GM13976 (cell line): ENCODE measurements around the gene FANCE.
A peak's percentile ranks its signal among the peaks of the same experiment; 100 is the strongest.

ENCODE experiments used
- DNase-seq: peaks from one replicate; pipeline ENCODE4 v3.0.0; 2012; ENCODE audit warnings: low spot score
- in situ Hi-C: fragments of 300-500 bp; cut with MboI; formaldehyde crosslinking; loops from one replicate; pipeline ENCODE4 v1.12.0; 2022; ENCODE audit warnings: low sequenced_read_pairs, mixed read lengths, inconsistent platforms; ENCODE audit not compliant: unreplicated experiment
- TF ChIP-seq, protein P1 (sequence below): IDR thresholded peaks from 2 replicates; pipeline ENCODE4 v1.5.1; 2012; ENCODE audit warnings: borderline replicate concordance, mild to moderate bottlenecking; ENCODE audit not compliant: insufficient read depth; ENCODE audit errors: extremely low read depth, missing control alignments, control extremely low read depth

The FANCE gene

DNA sequence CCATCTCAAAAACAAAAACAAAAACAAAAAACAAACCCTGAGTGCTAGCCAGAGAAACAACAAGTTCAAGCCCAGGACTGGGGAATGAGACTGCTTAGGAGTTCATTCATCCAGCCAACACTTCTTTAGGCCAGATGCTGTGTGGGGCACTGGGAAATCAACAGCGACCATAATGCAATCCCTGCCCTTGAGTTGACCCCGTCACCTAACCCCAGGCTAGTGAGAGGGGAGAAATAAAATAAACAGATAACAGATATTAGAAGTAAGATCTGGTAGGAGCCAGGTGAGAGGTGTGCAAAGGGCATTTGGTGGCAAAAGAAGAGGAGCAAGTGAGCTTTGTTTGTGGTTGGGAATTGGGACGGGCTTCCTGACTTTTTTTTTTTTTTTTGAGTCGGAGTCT, 11.2 kb downstream of the FANCE start:
- DNase-seq = no peak
- in situ Hi-C loops = no loop called here
- TF ChIP-seq, protein P1, sequence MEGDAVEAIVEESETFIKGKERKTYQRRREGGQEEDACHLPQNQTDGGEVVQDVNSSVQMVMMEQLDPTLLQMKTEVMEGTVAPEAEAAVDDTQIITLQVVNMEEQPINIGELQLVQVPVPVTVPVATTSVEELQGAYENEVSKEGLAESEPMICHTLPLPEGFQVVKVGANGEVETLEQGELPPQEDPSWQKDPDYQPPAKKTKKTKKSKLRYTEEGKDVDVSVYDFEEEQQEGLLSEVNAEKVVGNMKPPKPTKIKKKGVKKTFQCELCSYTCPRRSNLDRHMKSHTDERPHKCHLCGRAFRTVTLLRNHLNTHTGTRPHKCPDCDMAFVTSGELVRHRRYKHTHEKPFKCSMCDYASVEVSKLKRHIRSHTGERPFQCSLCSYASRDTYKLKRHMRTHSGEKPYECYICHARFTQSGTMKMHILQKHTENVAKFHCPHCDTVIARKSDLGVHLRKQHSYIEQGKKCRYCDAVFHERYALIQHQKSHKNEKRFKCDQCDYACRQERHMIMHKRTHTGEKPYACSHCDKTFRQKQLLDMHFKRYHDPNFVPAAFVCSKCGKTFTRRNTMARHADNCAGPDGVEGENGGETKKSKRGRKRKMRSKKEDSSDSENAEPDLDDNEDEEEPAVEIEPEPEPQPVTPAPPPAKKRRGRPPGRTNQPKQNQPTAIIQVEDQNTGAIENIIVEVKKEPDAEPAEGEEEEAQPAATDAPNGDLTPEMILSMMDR = no peak

DNA sequence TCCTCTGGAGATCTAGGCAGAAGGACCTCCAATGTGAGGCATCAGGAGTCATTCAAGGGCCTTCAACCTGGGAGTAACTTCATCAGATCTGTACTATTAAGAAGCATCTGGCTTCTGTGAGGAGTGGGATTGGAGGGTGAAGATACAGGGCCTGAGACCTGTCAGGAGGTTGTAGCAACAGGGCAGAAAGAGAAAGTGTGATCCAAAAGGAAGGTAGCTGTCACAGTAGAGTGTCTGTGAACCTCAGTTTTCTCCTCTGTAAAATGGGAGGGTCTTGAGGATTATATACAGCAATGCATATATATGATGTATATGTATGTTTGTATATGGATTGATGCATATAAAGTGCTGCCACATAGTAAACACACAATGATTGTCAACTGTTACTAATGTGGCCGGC, 13.5 kb downstream of the FANCE start:
- DNase-seq = no peak
- TF ChIP-seq, protein P1 = no peak
- in situ Hi-C loops = no loop called here

DNA sequence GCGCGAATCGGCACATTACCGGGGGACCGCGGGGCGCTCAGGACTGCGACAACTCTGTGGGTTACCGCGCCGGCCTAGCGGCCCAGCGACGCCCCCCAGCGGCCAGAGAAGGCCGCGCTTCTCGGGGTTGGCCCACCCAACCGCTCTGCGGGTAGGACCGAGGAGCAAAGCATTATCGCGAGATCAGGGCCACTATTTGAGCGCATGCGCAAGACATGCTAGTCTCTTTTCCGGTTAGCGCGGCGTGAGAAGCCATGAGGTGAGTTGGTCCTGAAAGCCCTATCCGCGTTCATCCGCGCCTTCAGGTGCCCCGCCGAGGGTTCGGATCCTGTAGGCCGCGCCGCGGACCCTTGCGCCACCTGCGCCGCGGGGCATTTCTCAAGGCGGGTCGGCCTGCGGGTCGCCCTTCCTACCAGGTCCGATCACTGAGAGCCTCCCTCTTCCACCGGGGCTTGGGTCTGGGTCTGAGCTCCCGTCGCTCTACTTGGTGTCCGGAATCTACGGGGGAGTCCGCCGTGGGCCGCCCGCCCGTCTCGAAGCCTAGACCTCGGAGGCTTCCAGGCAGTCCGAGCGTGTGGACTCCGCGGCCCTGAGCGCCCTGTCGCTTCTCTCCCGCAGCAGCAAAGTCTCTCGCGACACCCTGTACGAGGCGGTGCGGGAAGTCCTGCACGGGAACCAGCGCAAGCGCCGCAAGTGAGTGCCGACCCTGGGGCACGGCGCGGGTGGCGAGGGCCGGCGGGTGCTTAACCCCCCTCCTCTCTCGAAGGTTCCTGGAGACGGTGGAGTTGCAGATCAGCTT, 16.2 kb downstream of the FANCE start, which contains the start of gene RPL10A:
Gene RPL10A, plus strand, starts transcription at position 221 of the 799 bp plus-strand sequence. Its CDS starts 34 bp downstream, at position 255.
- in situ Hi-C loops = no loop called here

DNA sequence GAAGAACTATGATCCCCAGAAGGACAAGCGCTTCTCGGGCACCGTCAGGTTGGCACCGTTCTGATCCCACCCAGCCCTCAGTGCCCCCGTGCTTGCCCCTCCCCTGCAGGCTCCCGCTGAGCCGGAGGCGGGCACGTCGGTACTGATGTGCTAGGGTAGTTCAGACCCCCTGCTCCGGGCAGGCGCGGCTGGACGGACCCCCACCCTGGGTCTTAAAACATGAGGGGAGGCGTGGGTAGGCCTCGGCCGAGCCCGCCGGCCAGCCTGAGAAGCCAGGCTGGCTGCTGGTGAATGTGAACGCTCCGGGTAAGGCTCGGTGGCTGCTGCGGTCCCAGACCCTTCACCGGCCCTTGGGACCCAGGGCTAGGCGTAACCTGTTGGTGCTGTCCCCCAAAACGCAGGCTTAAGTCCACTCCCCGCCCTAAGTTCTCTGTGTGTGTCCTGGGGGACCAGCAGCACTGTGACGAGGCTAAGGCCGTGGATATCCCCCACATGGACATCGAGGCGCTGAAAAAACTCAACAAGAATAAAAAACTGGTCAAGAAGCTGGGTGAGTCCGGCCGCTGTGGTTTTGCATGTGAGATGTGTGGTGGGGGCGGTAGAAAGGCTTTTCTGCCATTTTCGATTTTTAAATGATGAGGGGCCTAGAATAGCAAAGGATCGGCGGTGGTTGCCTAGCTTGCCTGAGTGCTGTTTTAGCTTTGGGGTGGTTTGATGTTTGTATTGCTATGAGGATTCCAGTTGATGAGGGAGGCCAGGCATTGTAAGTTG, 17.0 kb downstream of the FANCE start:
- DNase-seq = no peak
- in situ Hi-C loops = no loop called here
- TF ChIP-seq, protein P1 = no peak

More for the DNA sequence above, 16.2 kb downstream of the FANCE start, which contains the start of gene RPL10A:
- peak; percentile 98 for DNase-seq
- TF ChIP-seq, protein P1 = peak; percentile 93

DNA sequence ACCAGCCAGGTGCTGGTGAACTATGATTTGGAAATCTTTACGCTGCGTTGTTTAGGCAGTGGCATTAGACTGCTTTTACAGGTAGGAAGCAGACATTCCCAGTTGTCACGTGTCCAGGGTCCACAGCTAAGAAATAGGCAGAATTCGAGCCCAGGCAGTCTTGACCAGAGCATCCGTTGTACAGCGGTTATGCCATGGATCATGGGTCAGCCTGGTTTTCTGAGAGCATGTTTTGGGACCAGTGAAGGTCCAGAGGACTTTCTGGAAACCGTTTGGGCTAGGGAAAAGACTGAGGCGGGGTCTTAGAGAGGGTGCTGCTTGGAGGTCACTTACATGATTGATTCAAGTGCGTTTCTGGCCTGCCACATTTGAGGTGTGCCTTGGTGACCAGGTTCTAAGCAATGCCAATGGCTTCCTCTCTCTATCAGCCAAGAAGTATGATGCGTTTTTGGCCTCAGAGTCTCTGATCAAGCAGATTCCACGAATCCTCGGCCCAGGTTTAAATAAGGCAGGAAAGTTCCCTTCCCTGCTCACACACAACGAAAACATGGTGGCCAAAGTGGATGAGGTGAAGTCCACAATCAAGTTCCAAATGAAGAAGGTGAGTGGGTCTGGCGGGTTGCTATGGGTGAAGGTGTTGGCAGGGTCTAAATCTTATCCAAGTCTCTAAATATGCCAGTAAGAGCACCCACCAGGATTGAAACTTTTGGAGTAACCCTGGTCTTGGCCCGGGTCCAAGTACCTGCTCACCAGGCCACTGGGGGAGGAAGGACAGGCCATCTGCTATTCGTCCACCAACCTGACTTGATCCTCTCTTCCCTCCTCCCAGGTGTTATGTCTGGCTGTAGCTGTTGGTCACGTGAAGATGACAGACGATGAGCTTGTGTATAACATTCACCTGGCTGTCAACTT, 17.9 kb downstream of the FANCE start:
- in situ Hi-C loops = no loop called here
- TF ChIP-seq, protein P1 = no peak
- no peak for DNase-seq

DNA sequence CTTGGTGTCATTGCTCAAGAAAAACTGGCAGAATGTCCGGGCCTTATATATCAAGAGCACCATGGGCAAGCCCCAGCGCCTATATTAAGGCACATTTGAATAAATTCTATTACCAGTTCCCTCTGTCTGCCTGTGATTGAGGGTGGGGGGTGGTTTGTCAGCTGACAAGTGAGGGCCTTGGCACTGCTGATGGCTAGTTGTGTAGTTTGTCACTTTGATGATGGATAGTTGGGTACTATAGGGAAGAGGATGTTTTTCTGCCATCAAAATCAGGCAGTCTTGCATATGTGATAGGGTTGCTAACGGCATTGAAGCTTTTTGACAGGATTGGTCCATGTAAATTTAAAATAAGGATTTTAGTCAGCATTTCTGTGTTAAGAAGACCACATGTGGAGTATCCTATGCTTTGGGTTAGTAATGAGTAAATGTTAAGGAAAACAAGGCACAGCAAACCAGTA, 18.6 kb downstream of the FANCE start:
- TF ChIP-seq, protein P1 = no peak
- in situ Hi-C loops = no loop called here
- no peak for DNase-seq
